ENCODE results near the gene NPPC. TPM values are rescaled to one million over a fixed set of nuclear protein-coding genes. Genes with fewer than 3 reads are reported as not detected.

The NPPC gene
- total and polyA plus RNA-seq, 2 of the 8 experiments (the other 6 are each of a cell fraction or from before 2014, with no cell fraction given): 1.3 to 4.7 TPM

DNA sequence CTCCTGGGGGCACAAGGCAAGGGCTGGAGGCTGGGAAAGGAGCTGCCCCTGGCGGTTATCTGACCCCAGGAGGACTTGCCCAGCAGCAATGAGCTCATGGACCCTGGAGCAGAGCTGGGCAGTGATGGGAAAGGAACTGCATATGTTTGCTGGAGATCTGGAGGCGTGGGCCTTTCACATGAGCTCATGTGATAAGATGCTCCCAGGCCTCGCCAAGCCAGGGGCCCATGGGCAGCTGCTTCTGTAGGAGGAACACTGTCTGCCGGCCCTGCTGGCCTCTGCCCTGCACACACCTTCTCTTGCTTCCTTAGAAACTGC, 9.0 kb upstream of the NPPC start:
- no peak overlapping the region for H3K4me3 ChIP-seq (ENCODE audit: extremely low read depth in 1 of 4, insufficient read depth in 2 of 4, low read depth in 3 of 4, low read length in 4 of 4)
- H4K20me1 ChIP-seq (replicated peaks in 1 of 2; ENCODE audit: control insufficient read depth in 1 of 2, insufficient read depth in 2 of 2, low read length in 2 of 2): no peaks in the 10 kb centered on the region
- no peak for DNase-seq (ENCODE audit: low read depth in 1 of 2, low spot score in 2 of 2)
- H3K4me1 ChIP-seq (replicated peaks in 1 of 4; ENCODE audit: control insufficient read depth in 3 of 4, insufficient read depth in 4 of 4, low read length in 3 of 4): no peaks in the 10 kb centered on the region
- no peaks in the 10 kb centered on the region for H3K23me2 ChIP-seq (ENCODE audit: low read depth, low read length)
- H3K56ac ChIP-seq (replicated peaks; ENCODE audit: insufficient read length, low read depth, low read length): no peak overlapping the region
- no peak overlapping the region for H2BK5ac ChIP-seq (ENCODE audit: low read depth, low read length)
- H3K9me3 ChIP-seq (ENCODE audit: insufficient read depth in 2 of 2, low read depth in 1 of 2, low read length in 1 of 2): no peaks in the 10 kb centered on the region
- H2BK15ac ChIP-seq (ENCODE audit: low read length): no peak overlapping the region
- no peak overlapping the region for H4K91ac ChIP-seq (replicated peaks; ENCODE audit: insufficient read length, low read length)
- H3K79me1 ChIP-seq (ENCODE audit: low read depth, low read length): no peaks in the 10 kb centered on the region
- no peak overlapping the region for H3K4ac ChIP-seq (replicated peaks; ENCODE audit: insufficient read length, low read depth, low read length)
- no peaks in the 10 kb centered on the region for H3K79me2 ChIP-seq (ENCODE audit: control insufficient read depth in 1 of 2, insufficient read depth in 2 of 2, low read length in 2 of 2)
- H2AFZ ChIP-seq (ENCODE audit: low read length): no peak overlapping the region
- no peaks in the 10 kb centered on the region for H3K36me3 ChIP-seq (ENCODE audit: control insufficient read depth in 2 of 4, insufficient read depth in 4 of 4, low read length in 3 of 4)
- H3K18ac ChIP-seq (ENCODE audit: extremely low read depth, low read length): no peak overlapping the region
- no peak overlapping the region for H2AK5ac ChIP-seq (ENCODE audit: low read depth, low read length)
- H3K4me2 ChIP-seq (ENCODE audit: insufficient read depth in 1 of 2, low read depth in 2 of 2, low read length in 2 of 2): no peak overlapping the region
- no peak overlapping the region for H3K27ac ChIP-seq (ENCODE audit: low read depth, low read length)
- H3K9ac ChIP-seq (replicated peaks in 1 of 4; ENCODE audit: extremely low read depth in 1 of 4, low read depth in 3 of 4, low read length in 3 of 4): no peak overlapping the region
- FAIRE-seq: no peak
- no peak overlapping the region; the same call in none of the 2 replicates for H4K8ac ChIP-seq (ENCODE audit: extremely low read depth, insufficient read depth, low read length)
- WGBS, 2 experiments (ENCODE audit: extremely low coverage in 1 of 2, insufficient coverage in 1 of 2, insufficient read length in 1 of 2, insufficient replicate concordance in 2 of 2, low coverage in 1 of 2, low lambda C conversion rate in 2 of 2, missing lambda C conversion rate in 1 of 2): 83% methylated on average over 4 of the region's 4 CpGs; no CpG with 5 or more reads in 1 of the 2 experiments
- ChIA-PET CTCF (ENCODE audit: partially characterized antibody) (interaction anchor here (0.5 to 3.6 kb wide), 13 partner anchors 8 to 324 kb away, joined by 3 to 17 read pairs (median 4); partner anchors contain the start of gene NPPC), POLR2A (ENCODE audit: partially characterized antibody) (interaction anchor here (2.0 kb wide), 1 partner anchor 9 kb away, joined by 10 read pairs; the partner anchor contains the start of gene NPPC)
- no peak overlapping the region for H2BK12ac ChIP-seq (ENCODE audit: low read depth, low read length)
- H3K27me3 ChIP-seq (replicated peaks in 1 of 4; ENCODE audit: control insufficient read depth in 3 of 4, extremely low read depth in 1 of 4, insufficient read depth in 3 of 4, low read length in 3 of 4): no peaks in the 10 kb centered on the region; a peak in 1 of 7 replicates
- no peak overlapping the region for H3K14ac ChIP-seq (ENCODE audit: insufficient read length)
- H3K23ac ChIP-seq (ENCODE audit: insufficient read length): no peak overlapping the region
- no peak overlapping the region for H2BK20ac ChIP-seq (ENCODE audit: low read length)
- no peak overlapping the region for H2BK120ac ChIP-seq (replicated peaks; ENCODE audit: low read depth, low read length)
- H4K5ac ChIP-seq (ENCODE audit: insufficient read length, low read depth, low read length): no peak overlapping the region
- TF ChIP-seq POLR2A (IDR thresholded peaks at IDR 0.05; ENCODE audit: control extremely low read depth in 1 of 2, low read depth in 2 of 2, low read length in 2 of 2) (no peak), CBX5 (IDR thresholded peaks at IDR 0.05; ENCODE audit: low read depth, low read length) (no peak), POU5F1 (IDR thresholded peaks at IDR 0.05; ENCODE audit: low read depth, low read length) (no peak), BRCA1 (IDR thresholded peaks at IDR 0.05; ENCODE audit: low read depth, low read length) (no peak), SAP30 (IDR thresholded peaks at IDR 0.05; ENCODE audit: insufficient read depth, insufficient replicate concordance, low read length) (no peak), JUND (IDR thresholded peaks at IDR 0.05; ENCODE audit: low read length) (no peak), ASH2L (IDR thresholded peaks at IDR 0.05; ENCODE audit: low read length) (no peak), SP2 (IDR thresholded peaks at IDR 0.05; ENCODE audit: low read length) (no peak), RBBP5 (IDR thresholded peaks at IDR 0.05; ENCODE audit: borderline replicate concordance, low read depth, low read length) (no peak), BCL11A (IDR thresholded peaks at IDR 0.05; ENCODE audit: low read depth in 2 of 2, low read length in 2 of 2) (no peak), SIX5 (IDR thresholded peaks at IDR 0.05; ENCODE audit: low read depth, low read length) (no peak)
- TF ChIP-seq, protein P1, sequence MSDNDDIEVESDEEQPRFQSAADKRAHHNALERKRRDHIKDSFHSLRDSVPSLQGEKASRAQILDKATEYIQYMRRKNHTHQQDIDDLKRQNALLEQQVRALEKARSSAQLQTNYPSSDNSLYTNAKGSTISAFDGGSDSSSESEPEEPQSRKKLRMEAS (IDR thresholded peaks at IDR 0.05): no peak
- TF ChIP-seq, protein P2, sequence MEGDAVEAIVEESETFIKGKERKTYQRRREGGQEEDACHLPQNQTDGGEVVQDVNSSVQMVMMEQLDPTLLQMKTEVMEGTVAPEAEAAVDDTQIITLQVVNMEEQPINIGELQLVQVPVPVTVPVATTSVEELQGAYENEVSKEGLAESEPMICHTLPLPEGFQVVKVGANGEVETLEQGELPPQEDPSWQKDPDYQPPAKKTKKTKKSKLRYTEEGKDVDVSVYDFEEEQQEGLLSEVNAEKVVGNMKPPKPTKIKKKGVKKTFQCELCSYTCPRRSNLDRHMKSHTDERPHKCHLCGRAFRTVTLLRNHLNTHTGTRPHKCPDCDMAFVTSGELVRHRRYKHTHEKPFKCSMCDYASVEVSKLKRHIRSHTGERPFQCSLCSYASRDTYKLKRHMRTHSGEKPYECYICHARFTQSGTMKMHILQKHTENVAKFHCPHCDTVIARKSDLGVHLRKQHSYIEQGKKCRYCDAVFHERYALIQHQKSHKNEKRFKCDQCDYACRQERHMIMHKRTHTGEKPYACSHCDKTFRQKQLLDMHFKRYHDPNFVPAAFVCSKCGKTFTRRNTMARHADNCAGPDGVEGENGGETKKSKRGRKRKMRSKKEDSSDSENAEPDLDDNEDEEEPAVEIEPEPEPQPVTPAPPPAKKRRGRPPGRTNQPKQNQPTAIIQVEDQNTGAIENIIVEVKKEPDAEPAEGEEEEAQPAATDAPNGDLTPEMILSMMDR (IDR thresholded peaks at IDR 0.05; ENCODE audit: control extremely low read depth in 1 of 3, insufficient read depth in 1 of 3, low read depth in 1 of 3, low read length in 3 of 3): no peak

Data from H1 (cell line).